K562 (cell line): ENCODE results near the gene ATXN1. TPM values are rescaled to one million over a fixed set of nuclear protein-coding genes. Genes with fewer than 3 reads are reported as not detected.

Experiments
- CBFA2T3 ChIP-seq: fragments of 450-650 bp; IDR thresholded peaks from 2 replicates; pipeline ENCODE4 v1.6.1; 2017
- CHCHD3 ChIP-seq: fragments of 250-450 bp; sonication (Bioruptor Pico); IDR thresholded peaks from 2 replicates; pipeline ENCODE4 v2.1.2; 2022; ENCODE audit warnings: mild to moderate bottlenecking
- CREB5 ChIP-seq: fragments of 250-450 bp; sonication (Bioruptor Pico); IDR thresholded peaks from 2 replicates; pipeline ENCODE4 v1.5.0; 2020; ENCODE audit warnings: mild to moderate bottlenecking
- GATA2 ChIP-seq: sonication (generic); formaldehyde crosslinking; IDR thresholded peaks from 2 replicates; pipeline ENCODE4 v1.4.0; 2020; ENCODE audit warnings: mild to moderate bottlenecking, missing genetic modification reagents
- GTF2E2 ChIP-seq: fragments of 200-800 bp; sonication (Bioruptor generic); IDR thresholded peaks from 2 replicates; pipeline ENCODE4 v1.6.1; 2016; ENCODE audit warnings: missing genetic modification characterization, missing compliant biosample characterization
- KDM1A ChIP-seq, 2 experiments: fragments of 450-650 bp; IDR thresholded peaks; 2 replicates each; pipeline ENCODE4 v1.6.1; 2016; ENCODE audit warnings: mild to moderate bottlenecking in 2 of 2
- L3MBTL2 ChIP-seq: fragments of 450-650 bp; IDR thresholded peaks from 2 replicates; pipeline ENCODE4 v1.6.1; 2016; ENCODE audit warnings: mild to moderate bottlenecking, moderate library complexity
- LARP7 ChIP-seq: fragments of 450-650 bp; IDR thresholded peaks from 2 replicates; pipeline ENCODE4 v1.6.1; 2016
- MAFK ChIP-seq: IDR thresholded peaks from 2 replicates; pipeline ENCODE4 v1.6.1; 2011; ENCODE audit warnings: low read length, improper control_type of control experiment
- MIER1 ChIP-seq: fragments of 450-650 bp; IDR thresholded peaks from 2 replicates; pipeline ENCODE4 v1.6.1; 2016; ENCODE audit warnings: antibody characterized with exemption, mild to moderate bottlenecking, low read depth
- MTF1 ChIP-seq: fragments of 250-450 bp; sonication (Bioruptor Pico); IDR thresholded peaks from 2 replicates; pipeline ENCODE4 v1.9.0; 2021; ENCODE audit warnings: moderate library complexity, mild to moderate bottlenecking, inconsistent platforms, borderline replicate concordance
- NCOA2 ChIP-seq, 2 experiments: fragments of 450-650 bp; IDR thresholded peaks; 2 replicates each; pipeline ENCODE4 v1.6.1; 2018; ENCODE audit warnings: mild to moderate bottlenecking in 2 of 2, moderate library complexity in 1 of 2; ENCODE audit not compliant: partially characterized antibody in 2 of 2
- NELFE ChIP-seq: IDR thresholded peaks from 2 replicates; pipeline ENCODE4 v1.6.1; 2011; ENCODE audit warnings: mild to moderate bottlenecking; ENCODE audit not compliant: insufficient read depth, insufficient read length
- NR2C1 ChIP-seq, 2 experiments: fragments of 450-650 bp; IDR thresholded peaks; 2 replicates each; pipeline ENCODE4 v1.6.1; 2017; ENCODE audit warnings: mild to moderate bottlenecking in 2 of 2, antibody characterized with exemption in 1 of 2, inconsistent platforms in 1 of 2, missing compliant biosample characterization in 1 of 2, missing genetic modification characterization in 1 of 2
- PRMT5 ChIP-seq: sonication (generic); formaldehyde crosslinking; IDR thresholded peaks from 2 replicates; pipeline ENCODE4 v1.5.0; 2020; ENCODE audit warnings: missing genetic modification reagents
- RNF2 ChIP-seq: sonication (generic); IDR thresholded peaks from 2 replicates; pipeline ENCODE4 v1.6.1; 2016
- ZEB2 ChIP-seq: fragments of 450-650 bp; IDR thresholded peaks from 2 replicates; pipeline ENCODE4 v1.6.1; 2016
- ZNF121 ChIP-seq: sonication (generic); formaldehyde crosslinking; conservative IDR thresholded peaks from 2 replicates; pipeline ENCODE4 v1.8.0; 2022; ENCODE audit warnings: missing genetic modification reagents
- ZNF143 ChIP-seq: sonication (generic); formaldehyde crosslinking; IDR thresholded peaks from 2 replicates; pipeline ENCODE4 v1.9.0; 2022; ENCODE audit warnings: mild to moderate bottlenecking, missing genetic modification reagents
- ZNF239 ChIP-seq: fragments of 250-450 bp; sonication (Bioruptor Pico); IDR thresholded peaks from 2 replicates; pipeline ENCODE4 v1.4.0; 2020; ENCODE audit warnings: mild to moderate bottlenecking
- ZNF780A ChIP-seq: fragments of 250-450 bp; sonication (Bioruptor Pico); IDR thresholded peaks from 2 replicates; pipeline ENCODE4 v1.5.0; 2021; ENCODE audit warnings: mild to moderate bottlenecking
- polyA plus RNA-seq, 8 experiments: library from polyadenylated mRNA; depleted of rRNA in 4 of 8; stranded (reverse) in 5 of 8; unstranded in 3 of 8; fragments of >200 nt; fragmentation: Nextera tagmentation in 2 of 8; fragmentation: Illumina TruSeq in 1 of 8; extraction: Ambion mirVana in 2 of 8; extraction: Trizol in 1 of 8; gene quantifications; 2 replicates each; pipeline versions ENCODE4 v1.2.1 to v1.2.3, GENCODE V29; 2011 to 2014; ENCODE audit warnings: inconsistent platforms in 1 of 8, missing spikeins in 1 of 8
- total RNA-seq, 7 experiments: library from RNA; depleted of rRNA in 6 of 7; stranded (reverse); fragments of >200 nt in 6 of 7; fragmentation: Illumina TruSeq in 2 of 7; extraction: Trizol in 2 of 7; gene quantifications; 2 replicates each; pipeline versions ENCODE4 v1.2.1 to v1.2.3, GENCODE V29; 2011 to 2021; ENCODE audit warnings: low replicate concordance in 1 of 7
- TF ChIP-seq, protein P1 (sequence below): sonication (generic); formaldehyde crosslinking; IDR thresholded peaks from 2 replicates; pipeline ENCODE4 v1.8.0; 2023; ENCODE audit warnings: mild to moderate bottlenecking, missing genetic modification reagents
- TF ChIP-seq, protein P2 (sequence below), 2 experiments: fragments of 450-650 bp; conservative IDR thresholded peaks; 2 replicates each; pipeline ENCODE4 v1.6.1; 2017; ENCODE audit warnings: mild to moderate bottlenecking in 2 of 2, moderate library complexity in 2 of 2

The ATXN1 gene
- total and polyA plus RNA-seq, 9 of the 15 experiments (the other 6 are each of a cell fraction or from before 2014, with no cell fraction given), result under 0.01 to 1.2 (median 0.58) TPM

DNA sequence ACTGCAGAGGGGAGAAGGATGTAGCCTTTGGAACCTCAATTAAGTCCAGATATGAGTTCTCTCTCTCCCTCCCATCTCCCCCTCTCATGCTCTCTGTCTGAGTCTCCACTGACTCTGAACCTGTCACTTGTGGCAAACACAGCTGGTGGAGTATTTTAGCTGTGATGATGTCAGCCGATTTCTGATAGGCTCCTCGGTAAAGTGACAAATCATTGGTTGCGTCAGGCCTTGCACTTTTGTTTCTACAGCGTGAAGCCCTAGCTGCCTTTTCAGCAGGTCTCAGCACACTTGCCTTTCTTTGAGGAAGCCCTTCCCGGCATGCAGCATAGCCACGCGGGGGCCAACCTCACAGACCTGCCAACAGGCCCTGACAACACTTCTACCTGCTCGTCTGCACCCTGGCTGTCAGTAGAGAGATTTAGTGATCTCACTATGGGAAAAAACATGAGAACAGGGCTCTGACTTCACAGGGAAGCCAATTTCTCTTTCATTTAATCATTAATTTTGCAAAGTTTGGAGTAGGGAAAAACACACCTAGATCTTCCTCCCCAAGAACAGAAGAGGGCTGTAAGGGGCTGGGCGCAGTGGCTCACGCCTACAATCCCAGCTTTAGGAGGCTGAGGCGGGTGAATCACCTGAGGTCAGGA, 438.5 kb downstream of the ATXN1 start (continued):
- TF ChIP-seq, protein P1, sequence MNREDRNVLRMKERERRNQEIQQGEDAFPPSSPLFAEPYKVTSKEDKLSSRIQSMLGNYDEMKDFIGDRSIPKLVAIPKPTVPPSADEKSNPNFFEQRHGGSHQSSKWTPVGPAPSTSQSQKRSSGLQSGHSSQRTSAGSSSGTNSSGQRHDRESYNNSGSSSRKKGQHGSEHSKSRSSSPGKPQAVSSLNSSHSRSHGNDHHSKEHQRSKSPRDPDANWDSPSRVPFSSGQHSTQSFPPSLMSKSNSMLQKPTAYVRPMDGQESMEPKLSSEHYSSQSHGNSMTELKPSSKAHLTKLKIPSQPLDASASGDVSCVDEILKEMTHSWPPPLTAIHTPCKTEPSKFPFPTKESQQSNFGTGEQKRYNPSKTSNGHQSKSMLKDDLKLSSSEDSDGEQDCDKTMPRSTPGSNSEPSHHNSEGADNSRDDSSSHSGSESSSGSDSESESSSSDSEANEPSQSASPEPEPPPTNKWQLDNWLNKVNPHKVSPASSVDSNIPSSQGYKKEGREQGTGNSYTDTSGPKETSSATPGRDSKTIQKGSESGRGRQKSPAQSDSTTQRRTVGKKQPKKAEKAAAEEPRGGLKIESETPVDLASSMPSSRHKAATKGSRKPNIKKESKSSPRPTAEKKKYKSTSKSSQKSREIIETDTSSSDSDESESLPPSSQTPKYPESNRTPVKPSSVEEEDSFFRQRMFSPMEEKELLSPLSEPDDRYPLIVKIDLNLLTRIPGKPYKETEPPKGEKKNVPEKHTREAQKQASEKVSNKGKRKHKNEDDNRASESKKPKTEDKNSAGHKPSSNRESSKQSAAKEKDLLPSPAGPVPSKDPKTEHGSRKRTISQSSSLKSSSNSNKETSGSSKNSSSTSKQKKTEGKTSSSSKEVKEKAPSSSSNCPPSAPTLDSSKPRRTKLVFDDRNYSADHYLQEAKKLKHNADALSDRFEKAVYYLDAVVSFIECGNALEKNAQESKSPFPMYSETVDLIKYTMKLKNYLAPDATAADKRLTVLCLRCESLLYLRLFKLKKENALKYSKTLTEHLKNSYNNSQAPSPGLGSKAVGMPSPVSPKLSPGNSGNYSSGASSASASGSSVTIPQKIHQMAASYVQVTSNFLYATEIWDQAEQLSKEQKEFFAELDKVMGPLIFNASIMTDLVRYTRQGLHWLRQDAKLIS (CRISPR knock-in tag), result no peak
- TF ChIP-seq LARP7 (no peak), MAFK (peak; percentile 71), CHCHD3 (CRISPR knock-in tag) (no peak), MTF1 (CRISPR knock-in tag) (no peak), ZNF780A (CRISPR knock-in tag) (no peak), L3MBTL2 (peak; percentile 99), ZNF239 (CRISPR knock-in tag) (no peak), NELFE (no peak), GTF2E2 (tag) (no peak), NCOA2 (IDR thresholded peaks at IDR 0.05; ENCODE audit: partially characterized antibody in 2 of 2) (no peak), CREB5 (no peak), ZEB2 (peak; percentile 60; the same call in 1 of the 2 replicates), PRMT5 (CRISPR knock-in tag) (no peak), GATA2 (no peak), ZNF143 (peak; percentile 79), ZNF121 (CRISPR knock-in tag) (no peak), NR2C1 (IDR thresholded peaks at IDR 0.05) (no peak; the same call in 1 of the 2 replicates), NR2C1 (tag; IDR thresholded peaks at IDR 0.05) (no peak), RNF2 (peak; percentile 59; the same call in 1 of the 2 replicates), KDM1A (IDR thresholded peaks at IDR 0.05) (no peak), MIER1 (no peak), CBFA2T3 (no peak; the same call in 1 of the 2 replicates)
- TF ChIP-seq, protein P2, sequence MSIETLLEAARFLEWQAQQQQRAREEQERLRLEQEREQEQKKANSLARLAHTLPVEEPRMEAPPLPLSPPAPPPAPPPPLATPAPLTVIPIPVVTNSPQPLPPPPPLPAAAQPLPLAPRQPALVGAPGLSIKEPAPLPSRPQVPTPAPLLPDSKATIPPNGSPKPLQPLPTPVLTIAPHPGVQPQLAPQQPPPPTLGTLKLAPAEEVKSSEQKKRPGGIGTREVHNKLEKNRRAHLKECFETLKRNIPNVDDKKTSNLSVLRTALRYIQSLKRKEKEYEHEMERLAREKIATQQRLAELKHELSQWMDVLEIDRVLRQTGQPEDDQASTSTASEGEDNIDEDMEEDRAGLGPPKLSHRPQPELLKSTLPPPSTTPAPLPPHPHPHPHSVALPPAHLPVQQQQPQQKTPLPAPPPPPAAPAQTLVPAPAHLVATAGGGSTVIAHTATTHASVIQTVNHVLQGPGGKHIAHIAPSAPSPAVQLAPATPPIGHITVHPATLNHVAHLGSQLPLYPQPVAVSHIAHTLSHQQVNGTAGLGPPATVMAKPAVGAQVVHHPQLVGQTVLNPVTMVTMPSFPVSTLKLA (conservative IDR thresholded peaks at IDR 0.05), result peak; percentile 55 to 85
